ENCODE measurements around the gene CCDC102A. TPM values are rescaled to one million over a fixed set of nuclear protein-coding genes. Genes with fewer than 3 reads are reported as not detected.

CCDC102A gene
- total and polyA plus RNA-seq, 2 of the 13 experiments (the other 11 are each of a cell fraction or from before 2014, with no cell fraction given): 2.1 to 2.8 TPM

DNA sequence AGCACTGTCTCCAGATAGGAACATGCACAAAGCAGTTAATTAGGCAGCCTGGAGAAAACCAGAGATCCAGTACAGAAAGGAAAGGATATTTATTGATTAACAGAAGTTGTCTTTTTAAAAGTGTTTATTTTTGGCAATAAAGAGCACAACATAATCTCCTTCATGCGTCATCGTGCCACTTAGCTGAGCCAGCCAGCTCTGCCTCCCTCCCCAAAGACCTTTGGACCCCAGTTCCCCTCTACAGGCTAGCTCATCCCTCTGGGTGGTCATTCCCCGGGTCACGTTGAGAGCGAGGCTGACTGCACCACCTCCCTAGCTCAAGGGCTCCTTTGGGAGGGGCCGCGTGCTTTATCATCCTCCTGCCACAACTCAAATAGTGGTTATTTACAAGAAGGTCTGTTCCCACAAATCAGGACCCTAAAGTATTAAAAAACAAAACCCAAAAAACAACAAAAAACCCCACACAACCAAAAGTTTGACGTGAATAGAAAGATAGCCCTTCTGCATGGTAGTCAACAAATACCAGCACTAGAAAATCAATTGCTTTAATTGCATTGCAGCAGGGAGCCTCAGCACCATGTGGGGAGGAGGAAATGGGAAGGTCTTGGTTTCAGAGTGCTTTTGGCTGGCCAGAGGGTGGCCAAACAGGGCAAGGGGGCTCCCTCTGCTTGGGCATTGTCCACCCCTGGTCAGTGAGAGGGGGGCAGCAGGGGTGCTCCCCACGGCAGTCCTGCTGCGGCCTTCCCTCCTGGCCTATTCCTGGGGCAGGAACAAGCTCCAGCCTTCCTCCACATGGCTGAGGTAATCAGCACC is 64.3 kb downstream of the CCDC102A start (continued):
- TF ChIP-seq, protein P1, sequence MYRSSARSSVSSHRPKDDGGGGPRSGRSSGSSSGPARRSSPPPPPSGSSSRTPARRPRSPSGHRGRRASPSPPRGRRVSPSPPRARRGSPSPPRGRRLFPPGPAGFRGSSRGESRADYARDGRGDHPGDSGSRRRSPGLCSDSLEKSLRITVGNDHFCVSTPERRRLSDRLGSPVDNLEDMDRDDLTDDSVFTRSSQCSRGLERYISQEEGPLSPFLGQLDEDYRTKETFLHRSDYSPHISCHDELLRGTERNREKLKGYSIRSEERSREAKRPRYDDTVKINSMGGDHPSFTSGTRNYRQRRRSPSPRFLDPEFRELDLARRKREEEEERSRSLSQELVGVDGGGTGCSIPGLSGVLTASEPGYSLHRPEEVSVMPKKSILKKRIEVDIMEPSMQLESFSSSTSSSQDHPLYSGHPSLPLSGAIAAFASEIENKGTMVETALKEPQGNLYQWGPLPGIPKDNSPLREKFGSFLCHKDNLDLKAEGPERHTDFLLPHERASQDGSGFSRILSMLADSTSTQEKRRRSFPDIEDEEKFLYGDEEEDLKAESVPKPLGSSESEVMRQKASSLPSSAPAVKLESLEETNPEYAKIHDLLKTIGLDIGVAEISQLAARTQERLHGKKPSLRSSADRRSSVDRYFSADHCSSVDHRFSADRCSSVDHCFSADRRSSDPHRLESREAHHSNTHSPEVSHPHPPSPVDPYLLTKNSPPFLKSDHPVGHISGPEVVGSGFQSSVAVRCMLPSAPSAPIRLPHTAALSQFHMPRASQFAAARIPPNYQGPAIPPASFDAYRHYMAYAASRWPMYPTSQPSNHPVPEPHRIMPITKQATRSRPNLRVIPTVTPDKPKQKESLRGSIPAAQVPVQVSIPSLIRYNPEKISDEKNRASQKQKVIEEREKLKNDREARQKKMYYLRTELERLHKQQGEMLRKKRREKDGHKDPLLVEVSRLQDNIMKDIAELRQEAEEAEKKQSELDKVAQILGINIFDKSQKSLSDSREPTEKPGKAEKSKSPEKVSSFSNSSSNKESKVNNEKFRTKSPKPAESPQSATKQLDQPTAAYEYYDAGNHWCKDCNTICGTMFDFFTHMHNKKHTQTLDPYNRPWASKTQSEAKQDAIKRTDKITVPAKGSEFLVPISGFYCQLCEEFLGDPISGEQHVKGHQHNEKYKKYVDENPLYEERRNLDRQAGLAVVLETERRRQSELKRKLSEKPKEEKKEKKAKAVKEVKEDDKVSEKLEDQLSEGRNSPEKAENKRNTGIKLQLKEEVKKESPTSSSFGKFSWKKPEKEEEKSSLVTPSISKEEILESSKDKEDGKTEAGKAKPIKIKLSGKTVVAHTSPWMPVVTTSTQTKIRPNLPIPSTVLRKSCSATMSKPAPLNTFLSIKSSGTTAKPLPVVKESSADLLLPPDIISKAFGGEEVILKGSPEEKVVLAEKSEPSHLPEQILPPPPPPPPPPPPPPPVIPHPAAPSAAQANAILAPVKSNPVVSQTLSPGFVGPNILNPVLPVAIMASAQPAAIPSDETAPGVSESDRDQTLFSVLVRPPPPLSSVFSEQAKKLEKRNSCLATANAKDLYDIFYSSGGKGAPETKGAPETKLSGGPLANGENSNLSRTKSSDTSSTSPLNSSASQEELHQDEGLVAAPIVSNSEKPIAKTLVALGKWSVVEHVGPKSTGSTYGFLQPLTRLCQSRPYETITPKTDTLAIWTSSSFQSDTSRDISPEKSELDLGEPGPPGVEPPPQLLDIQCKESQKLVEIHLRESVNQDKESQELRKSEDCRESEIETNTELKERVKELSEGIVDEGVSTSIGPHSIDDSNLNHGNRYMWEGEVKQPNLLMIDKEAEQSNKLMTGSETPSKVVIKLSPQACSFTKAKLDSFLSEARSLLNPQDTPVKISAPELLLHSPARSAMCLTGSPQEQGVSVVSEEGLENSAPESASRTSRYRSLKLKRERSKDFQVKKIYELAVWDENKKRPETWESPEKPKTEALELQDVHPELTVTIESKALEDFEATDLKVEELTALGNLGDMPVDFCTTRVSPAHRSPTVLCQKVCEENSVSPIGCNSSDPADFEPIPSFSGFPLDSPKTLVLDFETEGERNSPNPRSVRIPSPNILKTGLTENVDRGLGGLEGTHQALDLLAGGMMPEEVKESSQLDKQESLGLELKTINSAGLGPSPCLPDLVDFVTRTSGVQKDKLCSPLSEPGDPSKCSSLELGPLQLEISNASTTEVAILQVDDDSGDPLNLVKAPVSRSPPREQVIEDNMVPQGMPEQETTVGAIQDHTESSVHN (CRISPR knock-in tag; IDR thresholded peaks at IDR 0.05): no peak
- no peak for TF ChIP-seq NFYC (CRISPR knock-in tag; IDR thresholded peaks at IDR 0.05)
- TF ChIP-seq, protein P2, sequence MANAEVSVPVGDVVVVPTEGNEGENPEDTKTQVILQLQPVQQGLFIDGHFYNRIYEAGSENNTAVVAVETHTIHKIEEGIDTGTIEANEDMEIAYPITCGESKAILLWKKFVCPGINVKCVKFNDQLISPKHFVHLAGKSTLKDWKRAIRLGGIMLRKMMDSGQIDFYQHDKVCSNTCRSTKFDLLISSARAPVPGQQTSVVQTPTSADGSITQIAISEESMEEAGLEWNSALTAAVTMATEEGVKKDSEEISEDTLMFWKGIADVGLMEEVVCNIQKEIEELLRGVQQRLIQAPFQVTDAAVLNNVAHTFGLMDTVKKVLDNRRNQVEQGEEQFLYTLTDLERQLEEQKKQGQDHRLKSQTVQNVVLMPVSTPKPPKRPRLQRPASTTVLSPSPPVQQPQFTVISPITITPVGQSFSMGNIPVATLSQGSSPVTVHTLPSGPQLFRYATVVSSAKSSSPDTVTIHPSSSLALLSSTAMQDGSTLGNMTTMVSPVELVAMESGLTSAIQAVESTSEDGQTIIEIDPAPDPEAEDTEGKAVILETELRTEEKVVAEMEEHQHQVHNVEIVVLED (CRISPR knock-in tag; IDR thresholded peaks at IDR 0.05; ENCODE audit: borderline replicate concordance): peak; percentile 62; the same call in 1 of the 2 replicates
- peak; percentile 50; the same call in 1 of the 2 replicates for TF ChIP-seq SRY (CRISPR knock-in tag; IDR thresholded peaks at IDR 0.05)
- no peak for TF ChIP-seq JARID2 (CRISPR knock-in tag; IDR thresholded peaks at IDR 0.05; ENCODE audit: insufficient replicate concordance)
- TF ChIP-seq, protein P3, sequence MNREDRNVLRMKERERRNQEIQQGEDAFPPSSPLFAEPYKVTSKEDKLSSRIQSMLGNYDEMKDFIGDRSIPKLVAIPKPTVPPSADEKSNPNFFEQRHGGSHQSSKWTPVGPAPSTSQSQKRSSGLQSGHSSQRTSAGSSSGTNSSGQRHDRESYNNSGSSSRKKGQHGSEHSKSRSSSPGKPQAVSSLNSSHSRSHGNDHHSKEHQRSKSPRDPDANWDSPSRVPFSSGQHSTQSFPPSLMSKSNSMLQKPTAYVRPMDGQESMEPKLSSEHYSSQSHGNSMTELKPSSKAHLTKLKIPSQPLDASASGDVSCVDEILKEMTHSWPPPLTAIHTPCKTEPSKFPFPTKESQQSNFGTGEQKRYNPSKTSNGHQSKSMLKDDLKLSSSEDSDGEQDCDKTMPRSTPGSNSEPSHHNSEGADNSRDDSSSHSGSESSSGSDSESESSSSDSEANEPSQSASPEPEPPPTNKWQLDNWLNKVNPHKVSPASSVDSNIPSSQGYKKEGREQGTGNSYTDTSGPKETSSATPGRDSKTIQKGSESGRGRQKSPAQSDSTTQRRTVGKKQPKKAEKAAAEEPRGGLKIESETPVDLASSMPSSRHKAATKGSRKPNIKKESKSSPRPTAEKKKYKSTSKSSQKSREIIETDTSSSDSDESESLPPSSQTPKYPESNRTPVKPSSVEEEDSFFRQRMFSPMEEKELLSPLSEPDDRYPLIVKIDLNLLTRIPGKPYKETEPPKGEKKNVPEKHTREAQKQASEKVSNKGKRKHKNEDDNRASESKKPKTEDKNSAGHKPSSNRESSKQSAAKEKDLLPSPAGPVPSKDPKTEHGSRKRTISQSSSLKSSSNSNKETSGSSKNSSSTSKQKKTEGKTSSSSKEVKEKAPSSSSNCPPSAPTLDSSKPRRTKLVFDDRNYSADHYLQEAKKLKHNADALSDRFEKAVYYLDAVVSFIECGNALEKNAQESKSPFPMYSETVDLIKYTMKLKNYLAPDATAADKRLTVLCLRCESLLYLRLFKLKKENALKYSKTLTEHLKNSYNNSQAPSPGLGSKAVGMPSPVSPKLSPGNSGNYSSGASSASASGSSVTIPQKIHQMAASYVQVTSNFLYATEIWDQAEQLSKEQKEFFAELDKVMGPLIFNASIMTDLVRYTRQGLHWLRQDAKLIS (CRISPR knock-in tag; IDR thresholded peaks at IDR 0.05): peak; percentile 22; the same call in 1 of the 2 replicates
- no peak for TF ChIP-seq XBP1 (CRISPR knock-in tag; IDR thresholded peaks at IDR 0.05)
- 0 out of 2 replicates have a peak, but pooled peaks have one; percentile 46 for TF ChIP-seq ZFP90 (CRISPR knock-in tag; IDR thresholded peaks at IDR 0.05; ENCODE audit: borderline replicate concordance)
- no peak for TF ChIP-seq ZNF496 (CRISPR knock-in tag; IDR thresholded peaks at IDR 0.05; ENCODE audit: insufficient replicate concordance)
- TF ChIP-seq, protein P4, sequence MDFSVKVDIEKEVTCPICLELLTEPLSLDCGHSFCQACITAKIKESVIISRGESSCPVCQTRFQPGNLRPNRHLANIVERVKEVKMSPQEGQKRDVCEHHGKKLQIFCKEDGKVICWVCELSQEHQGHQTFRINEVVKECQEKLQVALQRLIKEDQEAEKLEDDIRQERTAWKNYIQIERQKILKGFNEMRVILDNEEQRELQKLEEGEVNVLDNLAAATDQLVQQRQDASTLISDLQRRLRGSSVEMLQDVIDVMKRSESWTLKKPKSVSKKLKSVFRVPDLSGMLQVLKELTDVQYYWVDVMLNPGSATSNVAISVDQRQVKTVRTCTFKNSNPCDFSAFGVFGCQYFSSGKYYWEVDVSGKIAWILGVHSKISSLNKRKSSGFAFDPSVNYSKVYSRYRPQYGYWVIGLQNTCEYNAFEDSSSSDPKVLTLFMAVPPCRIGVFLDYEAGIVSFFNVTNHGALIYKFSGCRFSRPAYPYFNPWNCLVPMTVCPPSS (IDR thresholded peaks at IDR 0.05): no peak

Data from HepG2 (cell line).